ENCODE data around the gene MMP11. TPM values are rescaled to one million over a fixed set of nuclear protein-coding genes. Genes with fewer than 3 reads are reported as not detected.

Gene MMP11
- total RNA-seq, 1 experiment from 2014 or later = 0.44 TPM

DNA sequence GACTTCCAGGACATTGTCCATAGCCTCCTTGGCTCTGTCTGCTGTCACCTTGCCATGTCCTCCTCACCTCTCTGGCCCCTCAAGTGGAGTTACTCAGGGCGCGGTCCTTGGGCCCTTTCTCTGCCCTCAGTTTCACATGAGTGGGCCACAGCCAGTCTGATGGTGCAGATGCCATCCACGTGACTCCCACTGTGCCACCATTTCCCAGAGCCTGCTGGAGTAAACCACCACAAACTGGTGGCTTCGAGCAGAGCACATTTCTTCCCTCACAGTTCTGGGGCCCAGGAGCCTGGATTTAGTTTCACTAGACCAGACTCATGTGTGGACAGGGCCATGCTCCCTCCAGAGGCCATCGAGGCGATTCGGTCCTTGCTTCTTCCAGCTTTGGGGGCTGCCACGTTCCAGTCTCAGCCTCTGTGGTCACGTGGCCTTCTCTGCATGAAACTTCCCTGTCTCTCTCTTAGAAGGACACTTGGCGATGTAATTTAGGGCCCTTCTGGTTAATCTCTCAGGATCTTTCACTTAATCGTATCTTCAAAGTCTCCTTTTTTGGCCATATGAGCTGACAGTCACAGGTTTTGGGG lies 28.7 kb downstream of the MMP11 start:
- ChIA-PET POLR2A (interaction anchor here (0.5 kb wide), 1 partner anchor 22 kb away, joined by 3 read pairs; no protein-coding TSS in a partner anchor), CTCF (no interaction called here)
- BruUV-seq (replicated peaks) = no TSS peak
- no peak overlapping the region for H3K4me3 Mint-ChIP-seq (ENCODE audit: unreplicated experiment)
- intact Hi-C loops (cut with micrococcal nuclease) = no loop called here
- H3K36me3 Mint-ChIP-seq (ENCODE audit: insufficient read depth, unreplicated experiment) = peaks cover 90% of the 10 kb centered on the region
- no peaks in the 10 kb centered on the region for H3K4me1 Mint-ChIP-seq (ENCODE audit: insufficient read depth, unreplicated experiment)
- no peak for DNase-seq (ENCODE audit: unreplicated experiment)
- no peaks in the 10 kb centered on the region for H3K9me3 Mint-ChIP-seq (ENCODE audit: unreplicated experiment)
- TF ChIP-seq, protein P1, sequence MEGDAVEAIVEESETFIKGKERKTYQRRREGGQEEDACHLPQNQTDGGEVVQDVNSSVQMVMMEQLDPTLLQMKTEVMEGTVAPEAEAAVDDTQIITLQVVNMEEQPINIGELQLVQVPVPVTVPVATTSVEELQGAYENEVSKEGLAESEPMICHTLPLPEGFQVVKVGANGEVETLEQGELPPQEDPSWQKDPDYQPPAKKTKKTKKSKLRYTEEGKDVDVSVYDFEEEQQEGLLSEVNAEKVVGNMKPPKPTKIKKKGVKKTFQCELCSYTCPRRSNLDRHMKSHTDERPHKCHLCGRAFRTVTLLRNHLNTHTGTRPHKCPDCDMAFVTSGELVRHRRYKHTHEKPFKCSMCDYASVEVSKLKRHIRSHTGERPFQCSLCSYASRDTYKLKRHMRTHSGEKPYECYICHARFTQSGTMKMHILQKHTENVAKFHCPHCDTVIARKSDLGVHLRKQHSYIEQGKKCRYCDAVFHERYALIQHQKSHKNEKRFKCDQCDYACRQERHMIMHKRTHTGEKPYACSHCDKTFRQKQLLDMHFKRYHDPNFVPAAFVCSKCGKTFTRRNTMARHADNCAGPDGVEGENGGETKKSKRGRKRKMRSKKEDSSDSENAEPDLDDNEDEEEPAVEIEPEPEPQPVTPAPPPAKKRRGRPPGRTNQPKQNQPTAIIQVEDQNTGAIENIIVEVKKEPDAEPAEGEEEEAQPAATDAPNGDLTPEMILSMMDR (IDR thresholded peaks at IDR 0.05; ENCODE audit: unreplicated experiment) = no peak
- no peaks in the 10 kb centered on the region for H3K27me3 Mint-ChIP-seq (ENCODE audit: insufficient read depth, unreplicated experiment)
- peak overlapping the region; percentile 63 for H3K27ac Mint-ChIP-seq (ENCODE audit: low read depth, unreplicated experiment)

DNA sequence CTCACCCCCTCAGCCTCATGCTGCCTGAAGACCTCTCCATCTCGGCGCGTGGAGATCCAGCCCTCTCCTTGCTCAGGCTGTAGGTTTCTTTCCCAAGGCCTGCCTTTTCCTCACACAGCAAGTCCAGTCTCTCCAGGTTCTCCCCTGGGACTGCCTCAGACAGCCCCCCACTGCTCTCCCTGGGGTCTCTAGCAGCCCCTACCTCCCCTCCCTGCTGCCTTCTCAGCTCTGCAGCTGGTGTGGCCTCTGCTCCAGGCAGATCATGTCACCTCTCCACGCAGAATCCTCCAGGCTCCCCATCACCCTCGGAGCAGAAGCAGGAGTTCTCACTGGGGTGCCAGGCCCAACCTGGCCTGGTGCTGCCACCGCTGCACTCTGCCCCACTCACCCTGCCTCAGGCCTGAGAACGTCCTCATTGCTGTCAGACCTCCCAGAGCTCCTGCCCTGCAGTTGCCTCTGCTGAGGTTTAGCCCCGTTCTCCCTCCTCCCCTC lies 29.3 kb downstream of the MMP11 start:
- no TSS peak for BruUV-seq (replicated peaks)

DNA sequence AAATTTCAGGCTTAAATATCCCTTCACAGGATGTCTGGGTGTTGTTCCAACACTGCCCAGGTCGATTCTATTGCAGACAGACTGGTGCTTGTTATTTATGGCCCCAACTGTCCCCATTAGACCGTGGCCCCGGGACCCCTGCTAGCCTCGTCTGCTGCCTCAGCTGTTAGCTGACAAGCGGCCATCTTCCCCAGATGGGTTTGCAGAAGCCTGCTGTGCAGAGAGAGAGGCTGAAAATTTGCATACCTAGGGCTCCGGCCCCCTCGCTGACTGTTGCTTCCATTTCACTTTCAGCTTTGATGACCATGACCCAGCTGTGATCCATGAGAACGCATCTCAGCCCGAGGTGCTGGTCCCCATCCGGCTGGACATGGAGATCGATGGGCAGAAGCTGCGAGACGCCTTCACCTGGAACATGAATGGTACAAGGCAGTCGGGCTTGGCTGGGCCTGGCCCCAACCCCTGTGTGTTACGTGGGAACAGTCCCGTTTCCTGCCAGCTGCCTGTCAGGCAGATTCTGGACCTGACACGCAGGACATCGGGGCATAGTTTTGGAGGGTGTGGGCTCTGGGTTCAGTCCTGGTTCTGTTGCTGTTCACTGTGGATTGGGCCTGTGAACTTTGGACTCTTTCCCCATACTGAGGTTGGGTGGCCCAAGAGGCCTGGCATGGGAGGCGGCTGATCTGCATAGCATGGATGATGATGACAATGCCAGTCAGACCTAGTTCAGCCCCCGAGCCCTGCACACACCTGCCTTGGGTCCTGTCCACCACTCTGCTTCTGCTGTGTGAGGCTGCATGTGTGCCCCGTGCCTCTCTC lies 30.6 kb downstream of the MMP11 start:
- Mint-ChIP-seq H3K27me3 (ENCODE audit: insufficient read depth, unreplicated experiment) (no peaks in the 10 kb centered on the region), H3K36me3 (ENCODE audit: insufficient read depth, unreplicated experiment) (peaks cover 90% of the 10 kb centered on the region), H3K4me3 (ENCODE audit: unreplicated experiment) (no peak overlapping the region), H3K27ac (ENCODE audit: low read depth, unreplicated experiment) (no peak overlapping the region), H3K9me3 (ENCODE audit: unreplicated experiment) (no peaks in the 10 kb centered on the region), H3K4me1 (ENCODE audit: insufficient read depth, unreplicated experiment) (no peaks in the 10 kb centered on the region)
- ChIA-PET CTCF (no interaction called here), POLR2A (interaction anchor here (0.7 kb wide), 1 partner anchor 8 kb away, joined by 3 read pairs; no protein-coding TSS in a partner anchor)
- TF ChIP-seq, protein P1 (IDR thresholded peaks at IDR 0.05; ENCODE audit: unreplicated experiment) = no peak
- DNase-seq (ENCODE audit: unreplicated experiment) = no peak
- no TSS peak for BruUV-seq (replicated peaks)
- intact Hi-C loops (cut with micrococcal nuclease) = no loop called here

More for the DNA sequence above, 29.3 kb downstream of the MMP11 start:
- H3K36me3 Mint-ChIP-seq (ENCODE audit: insufficient read depth, unreplicated experiment) = peaks cover 90% of the 10 kb centered on the region
- H3K4me3 Mint-ChIP-seq (ENCODE audit: unreplicated experiment) = no peak overlapping the region
- no peak for DNase-seq (ENCODE audit: unreplicated experiment)
- POLR2A ChIA-PET = interaction anchor here (0.5 kb wide), 1 partner anchor 21 kb away, joined by 3 read pairs; no protein-coding TSS in a partner anchor
- H3K9me3 Mint-ChIP-seq (ENCODE audit: unreplicated experiment) = no peaks in the 10 kb centered on the region
- peak overlapping the region; percentile 63 for H3K27ac Mint-ChIP-seq (ENCODE audit: low read depth, unreplicated experiment)
- CTCF ChIA-PET = no interaction called here
- TF ChIP-seq, protein P1 (IDR thresholded peaks at IDR 0.05; ENCODE audit: unreplicated experiment) = no peak
- intact Hi-C loops (cut with micrococcal nuclease) = no loop called here
- no peaks in the 10 kb centered on the region for H3K4me1 Mint-ChIP-seq (ENCODE audit: insufficient read depth, unreplicated experiment)
- H3K27me3 Mint-ChIP-seq (ENCODE audit: insufficient read depth, unreplicated experiment) = no peaks in the 10 kb centered on the region

DNA sequence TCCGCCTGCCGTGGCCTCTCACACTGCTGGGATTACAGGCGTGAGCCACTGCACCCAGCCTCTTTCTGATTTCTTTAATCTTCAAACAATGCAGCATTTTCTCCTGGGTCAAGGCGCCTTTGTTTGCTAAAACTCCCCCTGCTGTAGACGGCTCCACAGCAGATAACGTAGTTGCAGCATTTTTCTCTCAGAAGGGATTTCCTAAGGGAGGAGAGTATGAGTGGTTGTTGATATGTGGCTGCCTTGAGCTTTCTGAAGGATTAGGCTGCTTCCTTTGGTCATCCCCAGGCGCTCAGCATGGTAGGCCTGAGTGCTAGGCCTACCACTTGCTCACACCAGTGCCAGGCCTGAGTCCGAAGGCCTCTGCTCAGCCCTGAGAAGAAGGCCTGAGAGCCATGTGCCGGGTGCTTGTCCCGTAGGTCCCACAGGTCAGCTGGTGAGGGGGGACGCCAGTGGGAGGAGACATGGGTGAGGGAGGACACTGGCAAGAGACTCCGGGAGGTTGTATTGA lies 32.2 kb downstream of the MMP11 start:
- no peaks in the 10 kb centered on the region for H3K27me3 Mint-ChIP-seq (ENCODE audit: insufficient read depth, unreplicated experiment)
- H3K9me3 Mint-ChIP-seq (ENCODE audit: unreplicated experiment) = no peaks in the 10 kb centered on the region
- H3K27ac Mint-ChIP-seq (ENCODE audit: low read depth, unreplicated experiment) = no peak overlapping the region
- BruUV-seq (replicated peaks) = no TSS peak
- TF ChIP-seq, protein P1 (IDR thresholded peaks at IDR 0.05; ENCODE audit: unreplicated experiment) = no peak
- CTCF ChIA-PET = no interaction called here
- H3K4me3 Mint-ChIP-seq (ENCODE audit: unreplicated experiment) = no peak overlapping the region
- intact Hi-C loops (cut with micrococcal nuclease) = no loop called here
- POLR2A ChIA-PET = interaction anchor here (1.3 kb wide), 1 partner anchor 10 kb away, joined by 3 read pairs; no protein-coding TSS in a partner anchor
- no peaks in the 10 kb centered on the region for H3K4me1 Mint-ChIP-seq (ENCODE audit: insufficient read depth, unreplicated experiment)
- peaks cover 88% of the 10 kb centered on the region for H3K36me3 Mint-ChIP-seq (ENCODE audit: insufficient read depth, unreplicated experiment)
- no peak for DNase-seq (ENCODE audit: unreplicated experiment)
